Head of caudate nucleus (tissue), 42 donors: ENCODE results near the gene NXT1.
"Not testable (repeated sequence)": the region's sequence is repeated elsewhere in the genome, so short reads cannot be mapped to it uniquely, and the experiment has no call there.

Source experiments
- DNase-seq, 42 donors: peaks; one replicate each; pipeline versions ENCODE4 v3.0.0 to v3.0.0-alpha.2; 2020 to 2021; ENCODE audit warnings: mixed read lengths in 7 of 42
- intact Hi-C: fragments of 100-400 bp; cut with DNase I; formaldehyde crosslinking; loops from one replicate; pipeline ENCODE4 v1.15.0; 2022

NXT1 gene

DNA sequence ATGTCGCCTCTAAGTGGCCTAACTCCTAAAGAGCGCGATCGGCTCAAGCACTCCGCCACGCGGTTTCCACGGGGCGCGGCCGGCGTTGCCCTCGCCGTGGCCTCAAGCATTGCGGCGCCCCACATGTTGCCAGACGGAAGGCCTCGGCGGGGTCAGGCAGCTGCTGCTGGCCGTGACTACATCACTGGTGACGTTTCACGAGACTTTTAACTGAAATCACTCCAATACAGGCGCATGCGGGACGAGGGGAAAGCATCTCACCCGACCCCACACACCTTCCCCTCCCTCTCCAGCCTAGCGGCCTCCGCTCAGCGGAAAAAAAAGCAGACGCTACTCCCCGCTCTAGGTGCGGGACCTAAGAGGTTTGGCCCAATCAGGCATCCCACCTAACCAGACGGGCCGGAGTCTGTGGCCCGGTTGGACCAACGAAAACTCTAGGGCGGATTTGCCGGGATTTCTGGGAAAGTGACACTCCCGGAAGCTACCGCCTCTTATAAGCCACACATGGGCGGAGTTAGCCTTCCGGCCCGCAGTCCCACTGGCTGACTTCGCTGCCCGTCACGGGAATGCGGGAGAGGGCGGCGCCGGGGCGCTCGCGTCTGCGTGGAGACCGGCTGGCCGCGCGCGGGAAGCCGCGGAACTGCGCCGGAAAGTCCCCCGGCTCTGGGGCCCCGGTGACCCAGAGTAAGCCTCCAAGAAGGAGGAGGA lies at the start of gene NXT1:
Gene NXT1 (plus strand): TSS at position 596 of the 708 bp plus-strand sequence. CDS start 3,251 bp downstream, outside the sequence.
- intact Hi-C loops = loop anchor here (1.0 kb wide), 1 partner anchor 8 kb away; no protein-coding TSS in a partner anchor
- peak; percentile 95 to 99 (median 98) for DNase-seq

DNA sequence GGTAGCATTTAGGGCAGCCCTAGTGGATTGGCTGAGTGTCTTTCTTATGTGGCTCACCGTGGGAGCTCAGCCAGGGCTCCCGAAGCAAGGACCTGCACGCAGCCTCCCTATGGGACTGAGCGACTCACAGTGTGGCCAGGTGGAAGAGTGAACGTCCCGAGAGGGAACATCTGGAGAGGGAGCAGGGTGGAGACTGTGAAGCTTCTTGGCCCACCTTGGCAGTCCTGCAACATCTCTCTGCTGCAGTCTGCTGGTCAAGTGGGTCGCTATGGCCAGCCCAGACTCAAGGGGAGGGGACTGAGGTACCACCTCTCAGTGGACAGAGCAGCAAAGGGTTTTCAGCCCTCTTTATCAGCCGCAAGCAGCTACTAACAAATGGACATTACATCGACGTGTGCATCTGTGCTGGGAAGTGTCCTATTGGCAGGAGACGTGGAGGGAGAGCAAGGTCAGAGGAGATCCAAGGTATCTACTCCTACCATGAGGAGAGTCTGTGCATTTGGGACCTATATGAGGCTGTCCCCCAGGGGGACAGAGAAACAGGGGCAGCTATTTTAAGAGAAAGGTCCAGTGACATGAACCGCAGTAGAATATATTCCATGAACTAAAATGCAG lies 49.0 kb upstream of the NXT1 start:
- intact Hi-C loops = no loop called here
- peak in 1 of 42 donors; percentile 26 for DNase-seq

DNA sequence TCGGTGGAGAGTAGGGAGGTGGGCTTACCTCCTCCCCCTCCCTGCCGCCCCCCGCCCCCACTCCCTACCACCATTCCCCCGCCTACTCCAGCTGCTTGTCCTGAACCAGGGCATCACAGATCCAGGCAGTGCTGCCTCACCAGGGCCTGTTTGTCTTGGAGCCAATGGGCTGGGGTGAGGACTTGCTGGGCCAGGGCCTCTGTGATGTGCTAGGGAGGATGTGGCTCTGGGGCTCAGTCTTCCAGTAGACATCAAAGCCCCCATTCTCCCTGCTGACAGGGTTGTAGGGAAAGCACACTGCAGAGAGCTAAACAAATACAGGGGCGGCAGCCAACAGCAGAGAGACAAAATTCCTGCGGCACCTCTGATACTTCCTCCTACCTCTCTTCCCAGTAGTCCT lies 48.2 kb upstream of the NXT1 start:
- intact Hi-C loops = no loop called here

DNA sequence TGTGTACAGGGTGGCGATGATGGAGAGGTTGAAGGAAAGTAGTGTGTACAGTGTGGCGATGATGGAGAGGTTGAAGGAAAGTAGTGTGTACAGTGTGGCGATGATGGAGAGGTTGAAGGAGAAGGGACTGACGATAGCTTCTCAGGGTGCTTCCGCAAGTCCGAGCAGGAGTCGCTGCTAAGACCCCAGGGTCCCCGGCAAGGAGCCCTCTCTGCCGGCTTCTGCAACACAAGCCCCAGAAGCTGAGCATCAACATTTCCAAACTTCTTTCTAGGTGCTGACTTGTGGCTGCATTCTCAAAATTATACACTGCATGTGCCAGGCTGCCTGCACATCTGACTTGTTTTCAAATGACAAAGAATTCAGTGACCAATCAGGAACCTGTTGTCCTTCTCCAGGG lies 47.8 kb upstream of the NXT1 start:
- intact Hi-C loops = no loop called here
- no peak for DNase-seq

More for the DNA sequence above, 48.2 kb upstream of the NXT1 start:
- peak in 1 of 42 donors; percentile 34 for DNase-seq

DNA sequence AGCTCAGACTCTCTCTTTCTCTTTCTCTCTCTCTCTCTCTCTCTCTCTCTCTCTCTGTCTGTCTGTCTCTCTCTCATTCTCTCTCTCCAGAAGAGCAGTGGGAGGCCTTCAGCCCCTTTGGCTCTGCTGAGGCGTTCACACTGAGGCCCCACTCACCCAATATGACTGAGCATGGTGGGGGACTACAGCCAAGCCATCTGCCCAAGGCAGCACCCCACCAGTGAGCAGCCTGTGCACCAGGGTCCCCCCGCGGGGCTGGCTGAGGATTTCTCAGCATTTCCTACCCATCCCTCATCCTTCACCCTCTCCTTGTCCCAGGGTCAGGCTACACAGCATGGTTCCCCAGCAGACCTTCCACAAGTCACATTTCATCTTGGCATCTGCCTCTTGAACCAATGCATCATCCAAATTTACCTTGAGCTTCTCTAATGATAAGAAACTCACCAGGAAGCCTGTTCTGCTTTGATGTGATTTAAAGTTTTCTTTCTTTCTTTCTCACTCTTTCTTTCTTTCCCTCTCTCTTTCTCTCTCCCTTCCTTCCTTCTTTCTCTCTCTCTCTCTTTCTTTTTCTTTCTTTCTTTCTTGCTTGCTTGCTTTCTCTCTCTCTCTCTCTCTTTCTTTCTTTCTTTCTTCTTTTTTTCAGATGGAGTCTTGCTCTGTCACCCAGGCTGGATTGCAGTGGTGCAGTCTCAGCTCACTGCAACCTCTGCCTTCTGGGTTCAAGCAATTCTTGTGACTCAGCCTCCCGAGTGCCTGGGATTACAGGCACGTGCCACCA lies 47.1 kb upstream of the NXT1 start:
- intact Hi-C loops = no loop called here
- no peak for DNase-seq

DNA sequence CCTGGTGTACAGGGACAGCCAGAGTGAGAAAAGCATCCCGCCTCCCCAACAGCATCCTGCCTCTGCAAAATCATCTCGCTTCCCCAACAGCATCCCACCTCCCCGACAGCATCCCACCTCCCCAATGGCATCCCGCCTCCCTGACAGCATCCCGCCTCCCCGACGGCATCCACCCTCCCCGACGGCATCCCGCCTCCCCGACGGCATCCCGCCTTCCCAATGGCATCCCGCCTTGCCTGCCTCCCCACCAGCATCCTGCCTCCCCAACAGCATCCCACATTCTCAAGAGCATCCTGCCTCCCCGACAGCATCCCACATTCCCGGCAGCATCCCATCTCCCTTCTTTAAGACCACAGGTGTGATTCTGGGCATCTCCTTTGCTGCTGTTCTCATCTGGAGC lies 46.0 kb upstream of the NXT1 start:
- intact Hi-C loops = no loop called here
- DNase-seq = no peak

DNA sequence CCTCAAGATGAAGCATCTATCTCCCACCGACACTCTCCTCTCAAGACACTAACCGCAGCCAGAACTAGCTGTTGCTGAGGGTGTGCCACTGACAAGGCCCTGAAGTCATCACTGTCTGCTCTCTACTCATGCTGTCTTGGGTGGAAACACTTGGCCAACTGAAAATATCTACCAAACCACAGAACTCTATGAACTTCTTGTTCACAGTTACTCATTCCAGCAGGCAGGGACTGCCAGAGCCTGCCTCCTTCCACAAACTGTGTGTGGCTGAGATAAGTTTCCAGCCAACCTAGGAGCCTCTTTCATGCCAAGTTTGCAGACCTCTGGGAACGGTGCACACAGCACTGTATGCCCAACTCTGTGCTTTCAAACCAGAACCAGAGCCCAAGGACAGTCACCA lies 45.5 kb upstream of the NXT1 start:
- no peak for DNase-seq
- intact Hi-C loops = no loop called here

DNA sequence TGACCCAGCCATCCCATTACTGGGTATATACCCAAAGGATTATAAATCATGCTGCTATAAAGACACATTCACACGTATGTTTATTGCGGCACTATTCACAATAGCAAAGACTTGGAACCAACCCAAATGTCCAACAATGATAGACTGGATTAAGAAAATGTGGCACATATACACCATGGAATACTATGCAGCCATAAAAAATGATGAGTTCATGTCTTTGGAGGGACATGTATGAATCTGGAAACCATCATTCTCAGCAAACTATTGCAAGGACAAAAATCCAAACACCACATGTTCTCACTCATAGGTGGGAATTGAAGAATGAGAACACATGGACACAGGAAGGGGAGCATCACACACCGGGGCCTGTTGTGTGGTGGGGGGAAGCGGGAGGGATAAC lies 43.2 kb upstream of the NXT1 start:
- DNase-seq, intact Hi-C loops: not testable (repeated sequence)

DNA sequence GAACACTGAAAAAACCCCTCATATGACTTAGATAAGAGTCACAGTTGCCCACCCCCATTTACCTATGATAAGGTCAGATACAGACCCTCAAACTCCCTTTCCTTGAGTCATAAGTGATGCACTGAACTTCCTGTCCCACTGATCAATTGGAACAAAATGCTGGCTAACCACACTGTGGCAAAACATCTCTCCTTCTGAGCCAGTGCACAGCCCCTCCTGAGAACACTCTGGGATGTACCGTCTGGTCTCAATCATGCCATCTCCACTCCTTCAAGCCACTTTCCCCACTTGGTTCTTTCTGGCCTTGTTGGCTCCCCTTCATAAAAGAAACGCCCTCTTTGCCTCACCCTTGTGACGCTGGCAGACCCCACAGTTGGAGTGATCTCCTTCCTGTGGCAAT lies 42.6 kb upstream of the NXT1 start:
- no peak for DNase-seq
- intact Hi-C loops = no loop called here

DNA sequence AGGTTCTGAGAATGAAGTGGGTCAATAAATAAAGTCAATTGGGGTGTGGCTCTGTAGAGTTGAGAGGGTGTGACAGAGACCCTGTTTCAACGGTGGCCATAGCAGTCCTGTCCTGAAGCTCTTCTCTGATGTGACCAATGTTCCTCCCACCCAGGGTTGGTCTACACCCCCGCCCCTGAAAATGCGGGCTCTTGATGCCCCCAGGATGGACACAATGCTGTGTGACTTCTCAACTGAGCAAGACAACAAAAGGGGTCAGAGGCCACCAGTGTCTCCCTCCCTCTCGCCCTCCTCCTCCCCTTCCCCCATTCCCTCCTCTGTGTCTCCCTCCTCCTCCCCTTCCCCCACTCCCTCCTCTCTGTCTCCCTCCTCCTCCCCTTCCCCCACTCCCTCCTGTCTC lies 41.7 kb upstream of the NXT1 start:
- intact Hi-C loops = no loop called here
- DNase-seq = no peak

DNA sequence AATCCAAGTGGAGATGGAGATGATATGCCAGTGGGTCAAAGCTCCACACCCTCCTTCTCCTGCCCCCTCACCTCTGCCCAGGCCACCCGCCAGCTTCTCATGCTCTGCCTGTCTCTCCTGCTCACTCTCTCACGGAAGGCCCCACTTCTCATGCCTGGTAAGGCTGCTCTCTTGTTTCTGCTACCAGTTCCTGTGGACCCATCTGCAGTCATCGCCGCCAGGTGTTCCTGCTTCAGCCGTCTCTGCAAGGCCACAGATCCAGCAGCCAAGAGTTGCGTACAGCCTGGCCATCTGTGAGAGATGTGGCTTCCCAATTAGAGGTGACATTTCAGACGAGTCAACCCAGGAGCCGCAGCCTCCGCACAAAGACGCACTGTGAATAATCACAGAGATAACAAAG lies 40.8 kb upstream of the NXT1 start:
- no peak for DNase-seq
- intact Hi-C loops = no loop called here

DNA sequence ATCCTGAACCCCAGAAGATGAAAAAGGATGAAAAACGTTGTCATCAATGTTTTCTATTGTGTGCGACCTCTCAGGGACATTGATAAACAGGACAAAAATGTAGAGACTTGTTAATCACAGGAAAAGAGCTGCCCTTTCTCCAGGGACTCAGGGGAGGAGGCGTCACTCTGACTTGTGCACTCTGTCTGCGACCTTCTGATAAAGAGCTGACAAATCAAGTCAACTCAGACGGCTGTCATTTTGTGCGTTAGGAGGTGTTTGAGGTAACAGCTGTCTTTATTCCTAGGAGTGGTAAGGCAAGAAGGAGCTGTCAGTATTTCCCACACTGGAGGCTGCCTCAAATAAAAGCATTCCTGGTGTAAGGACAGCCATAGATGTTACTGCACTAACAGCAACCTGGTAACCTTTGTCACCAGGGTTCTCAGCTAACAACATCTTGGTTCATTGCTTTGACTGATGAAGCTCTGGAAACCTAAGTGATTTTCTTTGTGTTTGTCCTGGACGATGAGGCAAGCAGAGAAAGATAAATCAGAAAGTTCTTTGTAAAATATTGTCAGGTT lies 38.6 kb upstream of the NXT1 start:
- DNase-seq = no peak
- intact Hi-C loops = no loop called here

DNA sequence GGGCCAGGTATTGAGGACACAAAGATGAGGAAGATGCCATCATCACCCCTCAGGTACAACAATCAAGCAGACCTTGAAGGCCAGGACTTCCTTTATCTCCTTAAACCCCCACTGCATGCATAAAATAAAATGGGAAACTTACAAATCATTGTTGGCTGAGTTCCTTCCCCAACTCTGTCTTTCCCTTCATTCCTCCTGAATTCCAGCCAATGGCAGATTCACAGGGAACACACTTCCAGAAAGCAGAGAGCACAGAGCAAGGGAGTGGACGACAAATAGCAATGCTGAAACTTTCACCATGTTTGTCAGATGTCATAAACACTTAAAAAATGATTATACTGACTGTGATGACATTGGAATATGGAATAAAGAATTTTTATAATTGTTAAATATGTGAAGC lies 37.3 kb upstream of the NXT1 start:
- DNase-seq = no peak
- intact Hi-C loops = no loop called here

DNA sequence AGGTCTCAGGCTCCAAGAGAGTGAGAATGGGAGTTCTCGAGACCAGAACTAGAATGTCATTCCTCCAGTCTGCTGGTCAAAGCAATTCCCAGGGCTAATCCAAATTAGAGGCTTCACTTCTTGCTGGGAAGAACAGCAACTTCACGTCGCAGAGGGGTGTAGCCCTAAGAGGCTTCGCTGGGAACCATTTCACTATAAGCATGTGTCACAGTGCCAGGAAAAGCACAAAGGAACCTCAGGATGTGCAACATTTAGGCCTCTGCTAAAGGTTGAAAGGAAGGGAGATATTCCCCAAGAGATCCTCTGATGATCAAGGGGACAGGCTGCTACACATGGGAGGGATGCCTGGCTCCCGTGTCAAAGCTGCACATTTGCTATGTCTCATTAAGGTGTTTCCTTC lies 35.9 kb upstream of the NXT1 start:
- DNase-seq = no peak
- intact Hi-C loops = no loop called here

DNA sequence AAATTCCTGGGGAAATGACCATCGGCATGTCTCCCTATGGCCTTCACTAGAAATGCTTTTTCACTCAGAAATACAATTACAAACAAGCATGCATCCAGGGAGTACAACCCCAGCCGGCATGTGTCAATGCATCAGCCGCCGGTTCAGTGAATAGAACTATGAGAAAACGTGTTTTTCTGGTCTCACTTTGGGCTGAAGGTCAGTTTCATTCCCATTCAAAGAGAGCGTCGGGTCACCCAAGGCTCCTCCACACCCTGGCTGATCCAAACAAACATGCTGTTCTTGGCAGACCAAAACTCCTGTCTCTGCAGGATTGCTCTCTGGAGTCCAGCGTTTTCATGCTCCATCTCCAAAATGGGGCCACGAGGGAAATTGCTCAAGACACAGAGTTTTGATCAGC lies 35.5 kb upstream of the NXT1 start:
- intact Hi-C loops = no loop called here
- DNase-seq = no peak

DNA sequence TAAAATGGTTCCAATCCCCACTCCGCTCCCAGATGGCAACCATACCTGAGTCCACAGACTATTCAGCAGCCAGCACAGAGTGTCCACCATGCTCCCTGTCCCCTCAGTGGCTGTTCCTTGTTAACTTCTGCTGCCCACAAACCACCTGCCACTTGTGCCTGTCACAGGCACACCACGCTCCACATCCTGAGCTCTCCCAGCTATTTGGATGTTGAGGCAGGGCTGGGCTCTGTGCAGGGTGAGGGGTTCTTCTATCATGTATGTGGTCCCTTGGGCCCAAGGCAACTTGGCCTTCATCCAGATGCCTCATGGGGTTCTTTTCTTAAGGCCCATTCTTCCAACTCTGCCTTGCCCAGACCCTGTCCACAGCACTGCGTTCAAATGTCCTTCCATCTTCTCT lies 34.0 kb upstream of the NXT1 start:
- no peak for DNase-seq
- intact Hi-C loops = no loop called here

DNA sequence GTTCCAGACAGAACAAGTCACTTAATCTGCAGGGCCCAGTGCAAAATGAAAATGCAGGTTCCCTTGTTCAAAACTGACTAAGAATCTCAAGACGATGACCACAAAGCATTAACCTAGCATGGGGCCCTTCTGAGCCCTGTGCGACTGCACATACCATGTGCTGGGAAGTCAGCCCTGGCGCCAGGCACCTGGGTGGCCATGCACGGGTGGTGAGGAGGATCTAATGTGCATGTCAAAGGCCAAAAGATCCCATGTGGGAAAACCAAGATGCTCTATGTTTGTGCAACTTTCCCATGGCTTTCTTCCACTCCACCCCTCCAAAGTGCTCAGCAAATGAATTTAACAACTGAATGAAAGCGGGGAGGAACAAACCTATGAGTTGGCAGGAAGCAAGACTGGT lies 33.5 kb upstream of the NXT1 start:
- intact Hi-C loops = no loop called here
- DNase-seq = no peak

DNA sequence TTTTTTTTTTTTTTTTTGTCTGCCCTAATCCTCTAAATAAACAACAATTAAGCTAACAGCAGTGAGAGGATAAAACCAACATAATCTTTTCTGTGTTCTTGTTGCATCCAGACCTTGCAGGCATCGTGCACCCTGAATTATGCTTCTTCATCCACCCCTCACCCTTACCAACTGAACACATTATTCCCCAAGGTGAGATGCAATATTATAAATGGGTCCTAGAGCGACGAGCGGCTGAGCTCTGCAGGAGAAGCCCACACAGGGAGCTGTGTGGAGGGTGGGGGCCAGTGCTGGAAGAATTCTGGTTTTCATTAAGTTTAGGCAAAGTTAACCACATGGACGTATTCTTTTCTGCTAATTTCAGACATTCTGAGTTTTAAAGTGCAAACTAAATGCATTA lies 32.2 kb upstream of the NXT1 start:
- DNase-seq = no peak
- intact Hi-C loops = no loop called here

DNA sequence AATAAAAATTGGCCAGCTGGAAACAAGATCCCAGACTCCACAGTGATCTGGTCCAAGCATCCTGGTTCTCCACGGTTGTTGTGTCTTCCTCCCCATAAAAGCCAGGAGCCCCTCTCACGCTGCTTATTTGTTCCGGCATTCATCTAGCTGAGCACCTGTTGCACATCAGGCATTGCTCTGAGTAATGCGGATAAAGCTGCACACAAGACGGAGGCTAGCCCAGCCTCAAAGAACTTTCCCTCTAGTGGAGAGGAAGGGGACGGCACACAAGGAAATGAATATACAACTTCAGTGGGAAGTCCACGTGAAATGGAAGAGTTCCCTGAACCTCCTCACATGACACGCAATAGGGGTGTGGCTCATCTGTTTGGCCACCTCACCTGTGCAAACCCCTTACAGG lies 30.3 kb upstream of the NXT1 start:
- intact Hi-C loops = no loop called here
- DNase-seq = no peak

DNA sequence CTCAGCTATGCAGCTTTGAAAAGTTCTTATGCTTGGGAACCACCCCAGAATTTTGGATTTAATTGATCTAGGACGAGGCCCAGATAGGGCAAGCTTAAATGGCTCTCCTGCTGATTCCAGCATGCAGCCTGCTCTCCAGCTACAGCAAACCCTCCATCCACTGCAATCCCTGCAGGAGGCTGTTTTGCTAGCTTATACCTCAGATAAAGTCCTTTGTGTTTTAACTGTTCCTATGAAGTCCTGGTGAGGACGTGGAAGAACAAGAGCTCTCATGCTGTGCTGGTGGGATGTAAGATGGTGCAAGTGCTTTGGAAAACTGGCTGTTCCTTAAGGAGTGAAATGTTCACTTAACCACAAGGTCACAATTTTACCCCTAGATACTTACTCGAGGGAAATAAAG lies 25.5 kb upstream of the NXT1 start:
- intact Hi-C loops = no loop called here
- no peak for DNase-seq
